HG03460 (cell line): Measurements from ENCODE around the gene TSPAN32.
"Not testable (repeated sequence)": the region's sequence is repeated elsewhere in the genome, so short reads cannot be mapped to it uniquely, and the experiment has no call there.

Source experiments
- ATAC-seq: cut with Tn5 transposase; IDR thresholded peaks from one replicate; pipeline ENCODE4 v1.9.1; 2021; ENCODE audit not compliant: unreplicated experiment

TSPAN32 gene

DNA sequence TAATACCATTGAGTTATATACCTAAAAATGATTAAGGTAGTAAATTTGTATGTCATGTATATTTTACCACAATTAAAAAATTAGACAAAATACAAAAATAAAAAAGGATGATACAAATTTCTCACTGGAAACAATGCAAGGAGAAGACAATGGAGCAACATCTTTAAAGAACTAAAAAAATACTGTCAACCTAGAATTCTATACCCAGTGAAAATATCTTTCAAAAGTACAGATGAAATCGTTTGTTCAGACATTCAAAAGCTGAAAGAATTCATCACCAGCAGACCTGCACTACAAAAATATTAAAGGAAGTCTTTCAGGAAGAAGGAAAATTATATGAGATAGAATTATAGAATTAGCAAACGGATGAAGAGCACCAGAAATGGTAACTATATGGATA is 21.6 kb upstream of the TSPAN32 start:
- ATAC-seq: no peak

GRCh38 chr11:2286350-2286749 is 15.5 kb upstream of the TSPAN32 start:
- not testable (repeated sequence) for ATAC-seq

GRCh38 chr11:2287091-2287490 is 14.7 kb upstream of the TSPAN32 start:
- ATAC-seq: no peak

DNA sequence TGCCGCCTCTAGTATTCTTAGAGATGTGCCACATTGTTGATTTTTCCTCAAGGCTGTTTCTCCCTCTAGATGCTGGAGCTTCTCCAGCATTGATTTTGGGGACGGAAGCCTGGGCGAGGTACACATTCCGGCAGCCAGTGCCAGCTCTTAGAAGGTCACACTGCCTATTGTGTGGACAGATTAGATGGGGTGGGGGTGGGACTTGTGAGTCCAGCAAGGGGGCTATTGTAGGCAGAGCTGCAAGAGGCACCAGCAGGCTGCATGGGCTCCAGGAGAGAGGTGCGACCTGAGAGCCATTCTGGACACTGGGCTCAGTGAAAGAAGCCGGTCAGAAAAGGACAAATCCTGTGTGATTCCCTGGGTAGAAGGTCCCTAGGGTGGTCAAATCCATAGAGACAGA is 12.5 kb upstream of the TSPAN32 start:
- no peak for ATAC-seq

GRCh38 chr11:2289859-2290258 is 12.0 kb upstream of the TSPAN32 start:
- ATAC-seq: no peak

- no peak for ATAC-seq
These were observed 11.4 kb upstream of the TSPAN32 start for GRCh38 chr11:2290351-2290841.

GRCh38 chr11:2293531-2293971 is 8.3 kb upstream of the TSPAN32 start:
- no peak for ATAC-seq

- ATAC-seq: no peak
These were observed 7.6 kb upstream of the TSPAN32 start for GRCh38 chr11:2293984-2294925.

DNA sequence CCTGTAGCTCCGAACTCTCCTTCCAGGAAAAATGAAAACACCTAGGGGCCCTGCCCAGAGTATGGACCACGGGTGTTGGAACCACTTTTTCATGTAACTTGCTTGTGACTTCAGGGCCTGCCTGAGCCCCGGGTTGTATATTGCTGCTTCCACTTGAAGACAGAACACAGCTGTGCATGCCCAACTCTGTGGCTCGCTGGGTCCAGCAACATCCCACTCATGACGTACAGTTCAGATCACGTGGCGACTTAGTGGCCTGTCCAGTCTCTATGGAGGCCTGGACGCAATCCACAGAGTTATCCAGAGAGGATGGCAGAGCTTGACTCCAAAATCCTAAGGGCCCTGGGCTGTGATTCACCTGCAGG is 6.9 kb upstream of the TSPAN32 start:
- ATAC-seq: no peak

DNA sequence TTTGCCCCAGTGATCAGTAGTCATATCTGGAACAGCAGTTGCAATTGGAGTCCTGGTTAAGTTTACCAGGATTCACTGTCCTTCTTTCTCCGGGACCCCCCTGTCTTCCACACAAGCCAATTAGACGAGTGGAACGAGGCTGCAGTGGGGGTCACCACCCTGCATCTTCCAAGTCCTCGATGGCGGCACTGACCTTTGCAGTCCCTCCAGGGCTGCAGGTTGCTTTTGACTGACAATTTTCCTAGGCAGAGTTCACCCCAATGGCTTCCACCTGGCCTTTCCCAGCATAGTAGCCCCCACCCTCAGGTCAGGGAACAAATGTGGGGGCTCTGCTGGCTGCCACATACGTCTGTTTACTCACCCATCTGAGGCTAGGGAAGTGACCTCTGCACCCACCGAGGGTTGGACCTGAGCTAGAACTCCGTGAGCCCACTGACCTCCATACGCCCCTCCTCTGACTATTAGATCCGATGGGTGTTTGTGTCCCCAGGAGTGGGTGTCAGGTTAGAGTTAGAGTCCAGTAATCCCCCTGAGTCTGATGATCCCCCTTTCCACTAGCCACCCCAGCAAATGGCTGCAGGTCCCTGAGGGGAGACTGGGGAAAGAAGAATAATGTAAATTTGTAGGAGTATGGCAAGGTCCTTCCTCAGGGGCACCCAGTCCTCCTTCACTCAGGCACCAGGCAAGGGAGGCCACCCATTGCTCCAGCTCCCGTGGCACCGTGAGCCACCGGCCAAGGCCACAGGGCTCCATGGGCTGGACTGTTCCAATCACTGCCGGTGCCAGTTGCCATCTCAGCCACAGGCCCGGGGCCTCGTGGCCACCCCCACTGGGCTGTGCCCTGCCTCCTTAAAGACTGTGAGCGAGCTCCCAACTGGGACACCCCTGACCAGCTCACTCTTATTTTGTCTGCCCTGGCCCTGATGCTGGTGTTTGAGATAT is 5.6 kb upstream of the TSPAN32 start:
- ATAC-seq: no peak

DNA sequence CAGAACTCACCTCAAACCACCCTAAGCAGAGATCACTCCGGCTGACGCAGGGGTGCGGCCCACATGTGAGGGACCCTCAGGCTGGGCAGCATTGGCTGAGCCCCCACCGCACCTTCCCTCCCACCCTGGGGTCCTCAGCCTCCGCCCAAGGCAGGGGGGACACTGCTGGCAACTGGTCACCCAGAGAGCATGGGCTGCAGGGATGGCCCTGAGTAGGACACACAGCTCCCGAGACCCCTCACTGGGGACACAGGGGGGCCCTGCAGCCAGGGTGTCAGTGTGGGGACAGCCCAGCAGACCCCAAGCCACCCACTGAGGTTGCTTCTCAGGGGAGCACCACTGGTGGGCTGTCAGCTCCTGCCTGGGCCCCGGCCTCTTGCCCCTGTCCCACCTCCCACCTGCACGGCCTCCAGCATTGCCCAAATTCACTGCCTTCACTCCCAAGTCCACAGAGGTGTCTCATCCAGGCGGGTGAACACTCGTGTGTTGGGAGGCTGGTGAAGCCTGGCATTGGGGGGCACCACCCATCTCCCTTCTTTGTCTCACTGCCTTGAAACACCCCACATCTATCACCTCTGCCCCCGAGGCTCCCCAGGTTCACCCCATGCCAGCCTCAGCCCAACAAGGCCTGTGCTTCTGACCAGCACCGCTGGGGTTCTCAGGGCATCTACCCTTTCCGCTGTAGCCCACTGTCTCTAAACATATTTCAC is 4.7 kb upstream of the TSPAN32 start:
- ATAC-seq: no peak

DNA sequence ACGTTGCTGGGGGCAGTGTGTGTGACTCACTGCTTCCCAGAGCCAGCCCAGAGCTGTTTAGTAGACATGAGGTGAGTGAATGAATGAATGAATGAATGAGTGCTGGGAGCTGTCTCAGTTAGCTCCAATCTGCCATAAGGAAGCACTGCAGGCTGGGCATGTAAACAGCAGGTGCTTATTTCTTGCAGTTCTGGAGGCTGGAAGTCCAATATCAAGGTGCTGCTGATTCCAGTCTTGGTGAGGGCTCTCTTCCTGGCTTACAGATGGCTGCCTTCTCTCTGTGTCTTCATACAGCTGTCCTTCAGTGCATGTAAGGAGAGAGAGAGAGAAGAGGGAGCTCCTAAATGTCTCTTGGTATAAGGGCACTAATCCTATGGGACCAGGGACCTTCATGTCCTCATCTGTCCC is 4.2 kb upstream of the TSPAN32 start:
- no peak for ATAC-seq

- no peak for ATAC-seq
These were observed 3.5 kb upstream of the TSPAN32 start for GRCh38 chr11:2298131-2298794.

GRCh38 chr11:2298795-2299761 is 2.7 kb upstream of the TSPAN32 start:
- no peak for ATAC-seq

DNA sequence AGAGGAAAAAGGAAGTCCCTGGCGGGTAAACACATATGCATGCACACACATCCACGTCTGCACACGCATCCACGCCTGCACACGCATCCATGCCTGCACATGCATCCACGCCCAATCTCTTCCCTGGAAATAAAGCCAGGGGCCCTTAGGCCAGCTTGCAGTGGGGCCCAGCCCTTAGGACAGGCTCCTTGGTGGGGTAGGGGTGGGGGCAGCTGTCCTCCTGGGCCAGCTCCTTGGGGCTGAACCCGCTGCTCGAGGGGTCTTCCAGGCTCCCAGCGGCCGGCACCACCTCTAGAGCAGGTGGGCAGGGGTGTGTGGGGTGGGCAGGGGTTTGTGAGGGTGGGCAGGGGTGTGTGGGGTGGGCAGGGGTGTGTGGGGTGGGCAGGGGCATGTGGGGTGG is 2.0 kb upstream of the TSPAN32 start:
- no peak for ATAC-seq

GRCh38 chr11:2300290-2300935 is 1.4 kb upstream of the TSPAN32 start:
- no peak for ATAC-seq

- ATAC-seq: no peak
These were observed 730 bp upstream of the TSPAN32 start for GRCh38 chr11:2300936-2301630.

DNA sequence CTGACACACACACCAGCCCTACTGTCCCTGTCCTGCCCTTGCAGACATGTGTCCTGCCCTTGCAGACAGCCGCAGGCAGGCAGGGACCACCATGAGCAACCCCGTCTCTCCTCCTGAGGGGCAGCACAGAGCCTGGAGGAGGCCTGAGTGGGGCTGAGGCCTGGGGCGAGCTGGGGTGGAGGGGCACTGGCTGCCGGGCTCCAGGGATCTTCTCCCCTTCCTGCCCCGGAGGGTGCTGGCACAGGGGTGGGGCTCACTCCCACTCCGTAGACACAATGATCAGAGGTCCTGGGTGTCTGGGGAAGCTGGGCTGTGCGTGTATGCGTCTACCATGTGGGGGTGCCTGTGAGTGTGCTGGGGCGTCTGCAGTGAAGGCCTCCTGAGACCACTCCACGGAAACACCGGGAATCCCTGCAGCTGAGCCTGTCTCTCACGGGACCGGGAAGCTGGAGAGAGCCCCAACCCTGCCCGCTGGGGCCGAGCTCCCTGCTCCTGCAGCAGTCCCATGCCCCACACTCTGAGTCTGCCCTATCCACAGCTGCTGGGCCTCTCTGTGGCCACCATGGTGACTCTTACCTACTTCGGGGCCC is 588 bp downstream of the TSPAN32 start:
- peak; percentile 13 for ATAC-seq
